Upper lobe of left lung (tissue), 6 donors: ENCODE data around the gene OR51Q1. TPM values are rescaled to one million over a fixed set of nuclear protein-coding genes. Genes with fewer than 3 reads are reported as not detected.
A peak's percentile ranks its signal among the peaks of the same experiment; 100 is the strongest.

Experiments
- ATAC-seq, 2 donors: fragments of 200-7000 bp; cut with Tn5 transposase; one replicate each; pipeline ENCODE4 v1.9.1; 2022; ENCODE audit warnings: mild to moderate bottlenecking in 2 of 2, moderate library complexity in 2 of 2; ENCODE audit not compliant: low FRiP score in 2 of 2
- DNase-seq, 2 donors: peaks; one replicate each; pipeline ENCODE4 v3.0.0-alpha.2; 2019 to 2020
- H3K27ac ChIP-seq, 4 donors: fragments of 200-600 bp; sonication (generic); one replicate each; pipeline ENCODE4 v1.5.1; 2016 to 2019
- H3K27me3 ChIP-seq, 4 donors: fragments of 200-600 bp; sonication (generic); one replicate each; pipeline ENCODE4 v1.5.1; 2017 to 2019
- H3K36me3 ChIP-seq, 4 donors: fragments of 200-600 bp; sonication (generic); one replicate each; pipeline ENCODE4 v1.5.1; 2016 to 2019
- H3K4me1 ChIP-seq, 4 donors: fragments of 200-600 bp; sonication (generic); one replicate each; pipeline ENCODE4 v1.5.1; 2018 to 2019
- H3K4me3 ChIP-seq, 4 donors: fragments of 200-600 bp; sonication (generic); one replicate each; pipeline ENCODE4 v1.5.1; 2017 to 2019; ENCODE audit warnings: mild to moderate bottlenecking in 2 of 4, moderate library complexity in 1 of 4
- H3K9me3 ChIP-seq, 4 donors: fragments of 200-600 bp; sonication (generic); one replicate each; pipeline ENCODE4 v1.5.1; 2018 to 2019
- EP300 ChIP-seq, 4 donors: sonication (generic); formaldehyde crosslinking; IDR thresholded peaks; one replicate each; pipeline ENCODE4 v1.5.1; 2017; ENCODE audit warnings: antibody characterized with exemption in 4 of 4, control low read depth in 2 of 4
- POLR2A ChIP-seq, 4 donors: fragments of 450-650 bp; IDR thresholded peaks; one replicate each; pipeline ENCODE4 v1.5.1; 2016 to 2017; ENCODE audit warnings: antibody characterized with exemption in 4 of 4, mild to moderate bottlenecking in 2 of 4
- POLR2AphosphoS5 ChIP-seq, 2 donors: sonication (generic); formaldehyde crosslinking; IDR thresholded peaks; one replicate each; pipeline ENCODE4 v1.5.1; 2017; ENCODE audit warnings: antibody characterized with exemption in 2 of 2
- WGBS, 2 donors: methylation state at CpG; one replicate each; pipeline ENCODE4 v1.1.5; 2017 to 2018; 5-methylcytosine and 5-hydroxymethylcytosine counted together
- total RNA-seq, 6 donors: library from RNA; depleted of rRNA in 4 of 6; stranded (reverse); fragments of >200 nt in 4 of 6; gene quantifications; one replicate each; pipeline versions ENCODE4 v1.1.0 to v1.2.1, GENCODE V29; 2016 to 2021
- TF ChIP-seq, protein P1 (sequence below), 6 experiments: fragments of 450-650 bp in 4 of 6; fragments of 200-600 bp in 2 of 6; sonication (generic) in 2 of 6; IDR thresholded peaks; one replicate each; pipeline ENCODE4 v1.5.1; 2016 to 2019; ENCODE audit warnings: antibody characterized with exemption in 6 of 6
- donor health status: DM: no; HTN: no; CAD: no; lungs with moderate emphysema.
- donor health status: DM: no; HTN: yes; CAD: no; lungs with severe emphysema.

The OR51Q1 gene, protein sequence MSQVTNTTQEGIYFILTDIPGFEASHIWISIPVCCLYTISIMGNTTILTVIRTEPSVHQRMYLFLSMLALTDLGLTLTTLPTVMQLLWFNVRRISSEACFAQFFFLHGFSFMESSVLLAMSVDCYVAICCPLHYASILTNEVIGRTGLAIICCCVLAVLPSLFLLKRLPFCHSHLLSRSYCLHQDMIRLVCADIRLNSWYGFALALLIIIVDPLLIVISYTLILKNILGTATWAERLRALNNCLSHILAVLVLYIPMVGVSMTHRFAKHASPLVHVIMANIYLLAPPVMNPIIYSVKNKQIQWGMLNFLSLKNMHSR
- total RNA-seq: not detected

DNA sequence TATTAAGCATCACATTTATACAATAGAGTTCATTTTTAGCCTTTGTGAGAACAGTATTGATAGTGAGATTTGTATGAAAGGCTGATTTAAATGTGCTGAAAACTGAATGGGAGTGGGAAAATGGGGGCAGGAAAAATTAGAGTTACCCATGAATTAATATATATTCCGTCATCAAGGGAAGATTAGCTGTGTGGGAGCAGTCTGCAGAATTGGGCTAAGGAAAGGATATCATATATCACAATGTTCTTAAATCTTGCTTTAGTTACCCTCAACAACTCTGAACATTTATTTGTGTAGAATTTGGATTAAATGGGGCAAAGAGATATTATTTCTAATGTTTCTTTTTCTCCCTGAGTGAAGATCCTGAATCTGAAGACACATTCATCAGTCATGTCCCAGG, at the start of gene OR51Q1:
Gene OR51Q1, plus strand, starts transcription at position 301 of the 400 bp plus-strand sequence. Its CDS starts 90 bp downstream, at position 391.
- no peak for DNase-seq
- TF ChIP-seq, protein P1, sequence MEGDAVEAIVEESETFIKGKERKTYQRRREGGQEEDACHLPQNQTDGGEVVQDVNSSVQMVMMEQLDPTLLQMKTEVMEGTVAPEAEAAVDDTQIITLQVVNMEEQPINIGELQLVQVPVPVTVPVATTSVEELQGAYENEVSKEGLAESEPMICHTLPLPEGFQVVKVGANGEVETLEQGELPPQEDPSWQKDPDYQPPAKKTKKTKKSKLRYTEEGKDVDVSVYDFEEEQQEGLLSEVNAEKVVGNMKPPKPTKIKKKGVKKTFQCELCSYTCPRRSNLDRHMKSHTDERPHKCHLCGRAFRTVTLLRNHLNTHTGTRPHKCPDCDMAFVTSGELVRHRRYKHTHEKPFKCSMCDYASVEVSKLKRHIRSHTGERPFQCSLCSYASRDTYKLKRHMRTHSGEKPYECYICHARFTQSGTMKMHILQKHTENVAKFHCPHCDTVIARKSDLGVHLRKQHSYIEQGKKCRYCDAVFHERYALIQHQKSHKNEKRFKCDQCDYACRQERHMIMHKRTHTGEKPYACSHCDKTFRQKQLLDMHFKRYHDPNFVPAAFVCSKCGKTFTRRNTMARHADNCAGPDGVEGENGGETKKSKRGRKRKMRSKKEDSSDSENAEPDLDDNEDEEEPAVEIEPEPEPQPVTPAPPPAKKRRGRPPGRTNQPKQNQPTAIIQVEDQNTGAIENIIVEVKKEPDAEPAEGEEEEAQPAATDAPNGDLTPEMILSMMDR (IDR thresholded peaks at IDR 0.05): no peak
- TF ChIP-seq POLR2A (IDR thresholded peaks at IDR 0.05): no peak
- TF ChIP-seq POLR2AphosphoS5 (IDR thresholded peaks at IDR 0.05): no peak
- TF ChIP-seq EP300 (IDR thresholded peaks at IDR 0.05): no peak
- Histone ChIP-seq H3K27ac (no peak within 1 kb of the TSS), H3K36me3 (no peaks in the 10 kb centered on the region), H3K4me1 (no peaks in the 10 kb centered on the region), H3K4me3 (no peak within 1 kb of the TSS), H3K9me3 (no peaks in the 10 kb centered on the region), H3K27me3 (no peaks in the 10 kb centered on the region)
- no peak for ATAC-seq
- 90 to 96% methylated on average over 1 of the region's 1 CpG for WGBS, 2 donors

DNA sequence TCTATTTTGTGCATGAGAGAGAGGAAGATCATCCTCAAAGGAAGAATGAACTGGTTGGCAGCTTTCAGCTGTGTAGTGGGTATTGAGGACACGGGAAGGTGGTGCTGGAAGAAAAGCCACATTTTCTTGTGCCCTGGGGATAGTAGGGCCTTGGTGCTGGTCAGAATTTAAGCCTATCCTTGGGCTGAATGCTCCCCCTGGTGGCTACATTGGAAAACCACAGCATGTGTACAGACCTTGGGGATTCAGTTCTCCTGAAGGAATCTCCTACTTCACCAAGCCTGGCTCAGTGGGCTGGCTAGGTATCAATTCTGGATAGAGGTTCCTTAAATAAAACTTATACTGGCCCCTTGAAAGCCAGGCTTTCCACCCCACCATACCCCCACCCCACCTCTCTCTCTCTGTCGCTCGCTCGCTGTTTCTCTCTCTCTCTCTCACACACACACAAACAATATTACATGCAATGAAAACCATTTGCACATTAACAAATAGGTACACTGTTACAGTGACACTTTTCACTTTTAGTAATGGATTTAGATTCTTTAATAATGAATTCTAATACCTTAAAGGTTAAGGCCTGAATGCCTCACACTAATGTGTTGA, 41.1 kb upstream of the OR51Q1 start:
- Histone ChIP-seq H3K27me3 (no peaks in the 10 kb centered on the region), H3K4me3 (no peak overlapping the region), H3K9me3 (no peaks in the 10 kb centered on the region), H3K4me1 (no peaks in the 10 kb centered on the region), H3K36me3 (no peaks in the 10 kb centered on the region), H3K27ac (no peak overlapping the region)
- WGBS, 2 donors: 72 to 77% methylated on average over 4 of the region's 4 CpGs
- no peak for TF ChIP-seq EP300 (IDR thresholded peaks at IDR 0.05)
- TF ChIP-seq, protein P1 (IDR thresholded peaks at IDR 0.05): peak in 5 of 6 experiments; percentile 14 to 56 (median 55)
- ATAC-seq: peak; percentile 66 to 80
- DNase-seq: peak in 1 of 2 donors; percentile 38

DNA sequence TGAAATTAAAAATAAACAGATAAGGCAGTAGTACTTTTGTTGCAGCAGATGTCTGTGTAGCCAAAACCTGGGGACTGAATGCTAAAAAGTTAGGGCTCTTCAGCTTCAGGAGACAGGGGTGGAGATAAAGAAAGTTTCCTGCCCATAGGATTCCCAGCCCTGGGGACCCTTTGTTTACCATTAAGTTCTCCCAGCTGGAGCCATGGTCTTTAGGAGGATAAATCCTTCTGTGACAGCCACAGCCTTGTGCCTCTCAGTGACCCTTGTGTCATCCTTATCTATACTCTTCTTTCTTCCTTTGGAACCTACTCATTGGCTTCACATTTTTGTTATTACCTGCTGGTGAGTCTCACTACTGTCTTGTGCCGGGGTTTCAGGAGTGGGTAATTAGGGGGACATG, 38.3 kb upstream of the OR51Q1 start, which contains the start of gene OR51M1:
Gene OR51M1, plus strand, starts transcription at position 237 of the 400 bp plus-strand sequence. CDS start 5,587 bp downstream, outside the sequence.
- H3K4me1 ChIP-seq: no peaks in the 10 kb centered on the region
- ATAC-seq: no peak
- no peaks in the 10 kb centered on the region for H3K36me3 ChIP-seq
- no peak for DNase-seq
- no peak within 1 kb of the TSS for H3K4me3 ChIP-seq
- WGBS, 2 donors: 69 to 76% methylated on average over 1 of the region's 1 CpG
- no peaks in the 10 kb centered on the region for H3K9me3 ChIP-seq
- TF ChIP-seq POLR2A (IDR thresholded peaks at IDR 0.05) (no peak), EP300 (IDR thresholded peaks at IDR 0.05) (no peak), POLR2AphosphoS5 (IDR thresholded peaks at IDR 0.05) (no peak)
- TF ChIP-seq, protein P1 (IDR thresholded peaks at IDR 0.05): no peak
- no peak within 1 kb of the TSS for H3K27ac ChIP-seq
- no peaks in the 10 kb centered on the region for H3K27me3 ChIP-seq

DNA sequence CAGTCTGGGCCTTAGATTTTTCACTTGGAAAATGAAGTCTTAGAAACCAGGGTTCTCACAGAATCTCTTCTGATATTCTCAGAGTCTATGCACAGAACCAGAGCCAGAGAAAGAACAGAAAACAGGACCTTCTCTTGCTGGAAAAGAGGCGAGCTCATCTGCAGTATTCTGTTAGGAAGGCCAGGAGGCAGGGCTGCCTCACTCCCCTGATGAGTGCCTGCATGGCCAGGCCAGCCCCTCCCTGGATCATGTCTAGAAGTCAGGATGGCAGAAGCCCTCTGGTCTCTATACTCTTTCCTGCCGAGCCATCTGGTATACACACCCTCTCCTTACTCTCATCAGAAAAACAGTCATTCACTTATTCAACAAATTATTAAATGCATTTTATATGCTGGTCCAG, 37.6 kb upstream of the OR51Q1 start:
- TF ChIP-seq, protein P1 (IDR thresholded peaks at IDR 0.05): no peak
- 77 to 88% methylated on average over 2 of the region's 2 CpGs for WGBS, 2 donors
- Histone ChIP-seq H3K9me3 (no peaks in the 10 kb centered on the region), H3K4me1 (no peaks in the 10 kb centered on the region), H3K36me3 (no peaks in the 10 kb centered on the region), H3K27ac (no peak overlapping the region), H3K27me3 (no peaks in the 10 kb centered on the region), H3K4me3 (no peak overlapping the region)
- ATAC-seq: no peak
- DNase-seq: no peak

DNA sequence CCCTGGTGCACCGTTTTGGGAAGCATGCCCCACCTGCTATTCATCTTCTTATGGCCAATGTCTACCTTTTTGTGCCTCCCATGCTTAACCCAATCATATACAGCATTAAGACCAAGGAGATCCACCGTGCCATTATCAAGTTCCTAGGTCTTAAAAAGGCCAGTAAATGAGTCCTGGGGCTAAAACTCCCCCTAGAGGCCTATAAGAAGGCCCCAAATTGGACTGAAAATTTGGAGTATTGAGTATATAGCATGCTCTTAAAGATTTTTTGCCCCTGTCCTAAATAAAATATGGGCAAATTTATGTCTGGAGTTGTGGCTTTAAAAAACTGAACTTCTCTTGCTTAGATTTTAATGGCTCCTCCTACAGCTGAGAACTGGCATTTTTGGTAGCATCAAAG, 31.7 kb upstream of the OR51Q1 start:
- TF ChIP-seq EP300 (IDR thresholded peaks at IDR 0.05): no peak
- H3K4me1 ChIP-seq: no peaks in the 10 kb centered on the region
- no peak for DNase-seq
- no peaks in the 10 kb centered on the region for H3K9me3 ChIP-seq
- WGBS, 2 donors: 75 to 79% methylated on average over 2 of the region's 2 CpGs
- H3K36me3 ChIP-seq: no peaks in the 10 kb centered on the region
- H3K27ac ChIP-seq: no peak overlapping the region
- no peak overlapping the region for H3K4me3 ChIP-seq
- no peak for ATAC-seq
- no peaks in the 10 kb centered on the region for H3K27me3 ChIP-seq
